HG03196 (cell line): Measurements from ENCODE around the gene LSM3.

ENCODE experiments used
- ATAC-seq: cut with Tn5 transposase; IDR thresholded peaks from one replicate; pipeline ENCODE4 v1.9.1; 2021; ENCODE audit not compliant: unreplicated experiment

The LSM3 gene

GRCh38 chr3:14178247-14179113 lies at the start of gene LSM3, which contains the start of gene XPC:
Gene LSM3 (plus strand): TSS chr3:14178817. CDS start chr3:14178861, 44 bp downstream.
Gene XPC (minus strand): TSS chr3:14178601. CDS start chr3:14178568, 33 bp downstream.
- peak; percentile 94 for ATAC-seq

- no peak for ATAC-seq
Observed at GRCh38 chr3:14129296-14129695, 49.3 kb upstream of the LSM3 start.

- no peak for ATAC-seq
Observed at GRCh38 chr3:14130230-14130629, 48.4 kb upstream of the LSM3 start.

- ATAC-seq = no peak
Observed at GRCh38 chr3:14130707-14131106, 47.9 kb upstream of the LSM3 start.

GRCh38 chr3:14131134-14131533 lies 47.5 kb upstream of the LSM3 start:
- no peak for ATAC-seq

- no peak for ATAC-seq
Observed at GRCh38 chr3:14132120-14132519, 46.5 kb upstream of the LSM3 start.

- no peak for ATAC-seq
Observed at GRCh38 chr3:14132689-14133088, 45.9 kb upstream of the LSM3 start.

- ATAC-seq = no peak
Observed at GRCh38 chr3:14133188-14133800, 45.3 kb upstream of the LSM3 start.

- no peak for ATAC-seq
Observed at GRCh38 chr3:14133876-14134275, 44.7 kb upstream of the LSM3 start.

- ATAC-seq = no peak
Observed at GRCh38 chr3:14134291-14134690, 44.3 kb upstream of the LSM3 start.

GRCh38 chr3:14135581-14135980 lies 43.0 kb upstream of the LSM3 start:
- no peak for ATAC-seq

- no peak for ATAC-seq
Observed at GRCh38 chr3:14137004-14137403, 41.6 kb upstream of the LSM3 start.

- ATAC-seq = no peak
Observed at GRCh38 chr3:14137445-14137844, 41.2 kb upstream of the LSM3 start.

- no peak for ATAC-seq
Observed at GRCh38 chr3:14138109-14138877, 40.3 kb upstream of the LSM3 start.

GRCh38 chr3:14138878-14139655 lies 39.5 kb upstream of the LSM3 start:
- ATAC-seq = no peak

- ATAC-seq = no peak
Observed at GRCh38 chr3:14139771-14140170, 38.8 kb upstream of the LSM3 start.

GRCh38 chr3:14140668-14141067 lies 37.9 kb upstream of the LSM3 start:
- no peak for ATAC-seq

GRCh38 chr3:14141144-14141543 lies 37.5 kb upstream of the LSM3 start:
- no peak for ATAC-seq

- ATAC-seq = no peak
Observed at GRCh38 chr3:14141602-14142341, 36.8 kb upstream of the LSM3 start.
